DOHH2 (cell line): Measurements from ENCODE around the gene AFAP1.

Experiments
- CTCF ChIP-seq: fragments of 200-600 bp; sonication (generic); IDR thresholded peaks from one replicate; pipeline ENCODE4 v1.5.1; 2014; ENCODE audit warnings: antibody characterized with exemption, mild to moderate bottlenecking, low read depth, low read length; ENCODE audit not compliant: poor library complexity, severe bottlenecking
- EZH2phosphoT487 ChIP-seq: fragments of 200-600 bp; sonication (generic); IDR thresholded peaks from 2 replicates; pipeline ENCODE4 v1.6.1; 2017; ENCODE audit warnings: borderline replicate concordance, mild to moderate bottlenecking, antibody characterized with exemption, low read length, moderate library complexity, mixed read lengths

GRCh38 chr4:7847206-7847605, 92.5 kb downstream of the AFAP1 start:
- TF ChIP-seq CTCF (no peak), EZH2phosphoT487 (no peak)
